Right renal pelvis (tissue), 4 donors: Measurements from ENCODE around the gene FMR1. TPM values are rescaled to one million over a fixed set of nuclear protein-coding genes. Genes with fewer than 3 reads are reported as not detected.

Experiments
- DNase-seq, 4 donors: peaks; one replicate each; pipeline ENCODE4 v3.0.0-alpha.2; 2013; ENCODE audit warnings: low read depth in 4 of 4, low spot score in 3 of 4, missing footprints in 1 of 4
- polyA plus RNA-seq, 4 donors: library from polyadenylated mRNA; unstranded; fragments of 120-200 nt; gene quantifications; one replicate each; pipeline ENCODE4 v1.2.1, GENCODE V29; 2013; ENCODE audit not compliant: insufficient read length in 4 of 4

FMR1 gene
- 10 to 100 TPM; 65.6 to 86.5 (median 80.4) TPM for polyA plus RNA-seq

- DNase-seq: peak; percentile 73 to 79 (median 78)
These were observed at the start of gene FMR1 for GRCh38 chrX:147911192-147912022. Gene FMR1 (plus strand): TSS chrX:147911919. CDS start chrX:147912180, 261 bp downstream.

GRCh38 chrX:147875866-147876596 is 35.7 kb upstream of the FMR1 start:
- DNase-seq: no peak

GRCh38 chrX:147876849-147877646 is 34.7 kb upstream of the FMR1 start:
- DNase-seq: no peak

- DNase-seq: no peak
These were observed 34.0 kb upstream of the FMR1 start for GRCh38 chrX:147877726-147878125.

GRCh38 chrX:147884958-147885357 is 26.8 kb upstream of the FMR1 start:
- DNase-seq: no peak

- no peak for DNase-seq
These were observed 21.0 kb upstream of the FMR1 start for GRCh38 chrX:147890756-147891155.

- DNase-seq: no peak
These were observed 19.8 kb upstream of the FMR1 start for GRCh38 chrX:147891896-147892295.

GRCh38 chrX:147893741-147894140 is 18.0 kb upstream of the FMR1 start:
- DNase-seq: no peak

- DNase-seq: no peak
These were observed 17.3 kb upstream of the FMR1 start for GRCh38 chrX:147894366-147894963.

- no peak for DNase-seq
These were observed 14.6 kb upstream of the FMR1 start for GRCh38 chrX:147897117-147897516.

- DNase-seq: no peak
These were observed 12.8 kb upstream of the FMR1 start for GRCh38 chrX:147898951-147899350.

- no peak for DNase-seq
These were observed 12.2 kb upstream of the FMR1 start for GRCh38 chrX:147899379-147900114.

- DNase-seq: no peak
These were observed 11.4 kb upstream of the FMR1 start for GRCh38 chrX:147900349-147900748.

GRCh38 chrX:147901461-147902126 is 10.1 kb upstream of the FMR1 start:
- no peak for DNase-seq

GRCh38 chrX:147902270-147902669 is 9.4 kb upstream of the FMR1 start:
- DNase-seq: no peak

- no peak for DNase-seq
These were observed 3.6 kb upstream of the FMR1 start for GRCh38 chrX:147908106-147908505.

GRCh38 chrX:147910607-147911006 is 1.1 kb upstream of the FMR1 start:
- no peak for DNase-seq

- DNase-seq: peak in 1 of 4 donors; percentile 37
These were observed 528 bp downstream of the FMR1 start for GRCh38 chrX:147912093-147912801.

- no peak for DNase-seq
These were observed 1.9 kb downstream of the FMR1 start for GRCh38 chrX:147913570-147913969.
